GM19324 (cell line): ENCODE results near the gene FCAMR.

Source experiments
- ATAC-seq: cut with Tn5 transposase; IDR thresholded peaks from one replicate; pipeline ENCODE4 v1.9.1; 2021; ENCODE audit warnings: mild to moderate bottlenecking, moderate library complexity; ENCODE audit not compliant: unreplicated experiment, low FRiP score

The FCAMR gene, protein sequence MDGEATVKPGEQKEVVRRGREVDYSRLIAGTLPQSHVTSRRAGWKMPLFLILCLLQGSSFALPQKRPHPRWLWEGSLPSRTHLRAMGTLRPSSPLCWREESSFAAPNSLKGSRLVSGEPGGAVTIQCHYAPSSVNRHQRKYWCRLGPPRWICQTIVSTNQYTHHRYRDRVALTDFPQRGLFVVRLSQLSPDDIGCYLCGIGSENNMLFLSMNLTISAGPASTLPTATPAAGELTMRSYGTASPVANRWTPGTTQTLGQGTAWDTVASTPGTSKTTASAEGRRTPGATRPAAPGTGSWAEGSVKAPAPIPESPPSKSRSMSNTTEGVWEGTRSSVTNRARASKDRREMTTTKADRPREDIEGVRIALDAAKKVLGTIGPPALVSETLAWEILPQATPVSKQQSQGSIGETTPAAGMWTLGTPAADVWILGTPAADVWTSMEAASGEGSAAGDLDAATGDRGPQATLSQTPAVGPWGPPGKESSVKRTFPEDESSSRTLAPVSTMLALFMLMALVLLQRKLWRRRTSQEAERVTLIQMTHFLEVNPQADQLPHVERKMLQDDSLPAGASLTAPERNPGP

DNA sequence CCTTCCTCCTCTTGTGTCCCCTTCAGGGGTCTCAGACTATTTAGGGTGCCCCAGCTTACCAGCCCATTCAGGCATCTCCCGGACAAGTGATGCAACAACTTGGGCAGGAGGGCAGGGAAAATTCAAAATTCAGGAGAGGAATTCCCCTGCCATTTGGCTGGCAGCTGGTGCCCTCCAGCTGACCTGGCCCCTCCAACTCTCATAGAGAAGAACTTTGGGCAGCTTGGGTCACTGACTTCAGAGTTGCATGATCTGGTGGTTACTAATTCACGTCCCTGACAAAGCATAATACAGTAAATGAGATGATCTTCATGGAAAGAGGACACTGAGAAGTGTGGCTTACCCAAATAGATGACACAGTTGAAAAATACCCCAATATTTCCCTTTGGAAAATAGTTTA, at the start of gene FCAMR:
FCAMR (minus strand) TSS at position 15 of the 400 bp plus-strand sequence. CDS start 335 bp downstream, outside the sequence.
- no peak for ATAC-seq

GRCh38 chr1:207019661-207020060, 49.4 kb upstream of the FCAMR start:
- ATAC-seq = no peak

- no peak for ATAC-seq
Observed at GRCh38 chr1:207019161-207019560, 48.9 kb upstream of the FCAMR start.

- ATAC-seq = no peak
Observed at GRCh38 chr1:207018707-207019106, 48.4 kb upstream of the FCAMR start.

- no peak for ATAC-seq
Observed at GRCh38 chr1:207017615-207018559, 47.6 kb upstream of the FCAMR start.

- ATAC-seq = no peak
Observed at GRCh38 chr1:207015791-207016190, 45.5 kb upstream of the FCAMR start.

- ATAC-seq = no peak
Observed at GRCh38 chr1:207014728-207015127, 44.5 kb upstream of the FCAMR start.

DNA sequence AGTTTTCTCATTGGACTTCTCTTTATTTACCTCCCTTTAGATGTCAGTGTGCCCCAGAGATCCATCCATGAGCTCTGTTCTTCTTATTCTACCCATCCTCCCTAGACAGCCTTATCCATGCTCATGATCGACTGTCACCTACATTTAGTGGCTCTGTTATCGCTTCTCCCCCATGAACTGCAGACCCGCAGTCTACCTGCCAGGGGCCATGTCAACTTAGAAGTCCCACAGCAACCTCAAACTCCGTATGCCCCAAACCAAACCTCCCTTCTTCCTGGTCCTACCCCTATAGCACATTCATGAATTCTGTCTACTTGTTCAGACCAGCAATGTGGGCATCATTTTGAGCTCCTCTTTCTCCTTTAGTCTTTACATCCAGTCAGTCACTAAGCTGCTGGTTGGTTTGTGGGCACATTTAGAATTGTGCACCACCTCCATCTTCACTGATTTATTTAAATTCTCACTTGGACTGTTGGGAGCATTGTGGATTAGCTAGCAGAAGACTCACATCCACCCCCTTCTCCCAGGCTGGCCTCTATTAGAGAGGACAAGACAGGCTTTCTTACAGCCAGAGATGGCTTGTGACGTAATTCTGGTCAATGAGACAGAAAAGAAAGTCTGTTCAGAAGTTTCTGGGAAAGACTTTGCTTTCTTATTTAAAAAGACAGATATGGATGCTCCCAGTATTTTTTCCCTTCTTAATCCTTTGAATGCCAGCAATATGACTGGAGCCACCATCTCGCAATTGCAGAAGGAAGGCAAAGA, 43.2 kb upstream of the FCAMR start:
- ATAC-seq = no peak

GRCh38 chr1:207010726-207011125, 40.5 kb upstream of the FCAMR start:
- ATAC-seq = no peak

DNA sequence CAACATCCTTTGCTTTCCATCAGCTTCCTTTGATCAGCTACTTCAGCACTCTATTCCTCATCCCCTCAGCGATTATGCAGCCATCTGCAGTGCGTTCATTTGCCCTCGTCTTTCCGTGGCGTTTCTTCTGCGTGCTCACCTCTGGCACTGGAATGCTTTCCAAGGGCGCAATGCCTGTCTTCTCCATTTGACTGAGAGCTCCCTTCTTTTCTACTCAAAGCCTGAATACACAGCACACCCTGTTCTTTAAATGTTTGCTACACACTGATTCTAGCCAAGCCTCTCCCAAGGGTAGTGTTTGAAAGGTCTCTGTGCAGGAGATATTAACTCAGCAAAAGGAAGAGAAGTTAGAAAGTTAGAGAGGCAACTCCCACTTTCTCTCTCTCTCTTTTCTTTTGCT, 39.7 kb upstream of the FCAMR start:
- no peak for ATAC-seq

GRCh38 chr1:207009182-207009850, 39.1 kb upstream of the FCAMR start:
- no peak for ATAC-seq

DNA sequence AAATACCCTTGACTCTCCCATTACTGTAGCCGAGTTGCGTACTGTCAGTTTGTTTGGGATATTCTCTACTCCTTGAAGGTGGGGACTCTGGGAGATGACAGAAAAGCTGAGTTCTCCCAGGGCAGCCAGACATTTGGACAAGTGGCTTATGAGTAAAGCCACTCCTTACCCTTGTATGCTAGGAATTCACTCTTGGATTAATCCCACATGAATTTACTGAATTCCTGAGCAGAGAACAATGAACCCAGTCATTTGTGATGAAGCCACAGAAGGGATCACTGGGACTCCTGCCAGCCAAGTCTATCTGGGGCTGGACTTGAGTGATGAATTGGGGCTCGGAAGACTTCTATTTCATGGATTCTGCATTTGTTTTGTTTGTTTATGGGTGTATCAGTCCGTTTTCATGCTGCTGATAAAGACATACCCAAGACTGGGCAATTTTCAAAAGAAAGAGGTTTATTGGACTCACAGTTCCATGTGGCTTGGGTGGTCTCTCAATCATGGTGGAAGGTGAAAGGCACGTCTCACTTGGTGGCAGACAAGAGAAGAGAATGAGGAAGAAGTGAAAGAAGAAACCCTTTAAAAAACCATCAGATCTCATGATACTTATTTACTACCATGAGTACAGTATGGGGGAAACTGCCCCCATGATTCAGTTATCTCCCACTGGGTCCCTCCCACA, 37.2 kb upstream of the FCAMR start:
- no peak for ATAC-seq

DNA sequence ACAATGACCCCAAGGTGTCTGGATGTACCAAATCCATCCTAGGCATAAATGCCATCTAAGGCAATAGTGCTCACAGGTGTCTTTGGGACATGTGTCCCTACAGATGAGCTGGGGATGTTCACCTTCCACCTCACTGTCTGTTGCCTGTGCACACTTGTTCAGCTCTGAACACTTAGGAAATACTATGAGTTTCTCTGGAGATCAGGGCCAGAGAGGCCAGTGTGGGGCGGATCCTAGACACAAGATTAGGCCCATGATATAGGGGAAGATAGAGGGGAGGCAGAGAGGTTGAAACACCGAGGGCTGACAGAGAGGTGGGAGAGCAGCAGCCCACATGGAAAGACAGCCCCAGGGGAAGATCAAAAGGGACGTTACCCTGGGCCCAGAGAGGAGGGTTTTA, 36.7 kb upstream of the FCAMR start:
- no peak for ATAC-seq

- no peak for ATAC-seq
Observed at GRCh38 chr1:207006083-207006482, 35.8 kb upstream of the FCAMR start.

GRCh38 chr1:207004931-207005830, 34.9 kb upstream of the FCAMR start:
- ATAC-seq = no peak

DNA sequence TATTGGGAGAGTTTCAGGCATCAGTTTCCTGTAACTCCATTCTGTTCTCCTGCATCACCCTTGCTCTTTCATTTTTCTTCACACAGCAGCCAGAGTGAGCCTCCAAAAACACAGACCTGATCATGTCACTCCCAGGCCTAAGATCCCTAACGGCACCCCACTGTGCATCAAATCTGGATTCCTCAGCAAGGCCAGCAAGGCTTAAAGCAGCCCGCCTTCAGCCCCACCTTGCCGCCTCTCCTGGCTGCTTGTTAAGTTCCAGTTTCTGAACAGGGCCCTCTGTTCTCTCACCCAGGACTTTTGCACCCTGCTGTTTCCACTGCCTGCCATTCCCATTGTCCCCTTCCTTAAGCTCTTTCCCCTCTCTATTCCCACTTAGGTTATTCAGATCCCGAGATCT, 33.0 kb upstream of the FCAMR start:
- ATAC-seq = no peak

GRCh38 chr1:207002724-207003146, 32.5 kb upstream of the FCAMR start:
- no peak for ATAC-seq
